BLaER1 treated with 17β-estradiol and CSF1 and Interleukin-3, amounts not matched to agents 10 nM and 100 nM (cell line): Measurements from ENCODE around the gene MUC20.

Source experiments
- H3K27ac ChIP-seq, 11 experiments: shearing (Covaris generic); formaldehyde crosslinking; 2 replicates each; pipeline ENCODE4 v1.8.1; 2022
- H3K27me3 ChIP-seq, 11 experiments: shearing (Covaris generic); formaldehyde crosslinking; 2 replicates each; pipeline ENCODE4 v1.8.1; 2022
- H3K36me3 ChIP-seq, 11 experiments: shearing (Covaris generic); formaldehyde crosslinking; 2 replicates each; pipeline ENCODE4 v1.8.1; 2022
- H3K4me1 ChIP-seq, 10 experiments: shearing (Covaris generic); formaldehyde crosslinking; 2 replicates each; pipeline ENCODE4 v1.8.1; 2022
- H3K4me2 ChIP-seq, 11 experiments: shearing (Covaris generic); formaldehyde crosslinking; 2 replicates each; pipeline ENCODE4 v1.8.1; 2022
- H3K4me3 ChIP-seq, 10 experiments: shearing (Covaris generic); formaldehyde crosslinking; 2 replicates each; pipeline ENCODE4 v1.8.1; 2022
- H3K9ac ChIP-seq, 11 experiments: shearing (Covaris generic); formaldehyde crosslinking; 2 replicates each; pipeline ENCODE4 v1.8.1; 2022
- H3K9me3 ChIP-seq, 11 experiments: shearing (Covaris generic); formaldehyde crosslinking; replicated peaks in 1 of 11; 2 replicates each; pipeline ENCODE4 v1.8.1; 2022
- H4K20me1 ChIP-seq, 11 experiments: shearing (Covaris generic); formaldehyde crosslinking; 2 replicates each; pipeline ENCODE4 v1.8.1; 2022
- Cebpa-rat ChIP-seq, 11 experiments: shearing (Covaris generic); IDR thresholded peaks; 2 replicates each; pipeline ENCODE4 v1.8.1; 2022

MUC20 gene

DNA sequence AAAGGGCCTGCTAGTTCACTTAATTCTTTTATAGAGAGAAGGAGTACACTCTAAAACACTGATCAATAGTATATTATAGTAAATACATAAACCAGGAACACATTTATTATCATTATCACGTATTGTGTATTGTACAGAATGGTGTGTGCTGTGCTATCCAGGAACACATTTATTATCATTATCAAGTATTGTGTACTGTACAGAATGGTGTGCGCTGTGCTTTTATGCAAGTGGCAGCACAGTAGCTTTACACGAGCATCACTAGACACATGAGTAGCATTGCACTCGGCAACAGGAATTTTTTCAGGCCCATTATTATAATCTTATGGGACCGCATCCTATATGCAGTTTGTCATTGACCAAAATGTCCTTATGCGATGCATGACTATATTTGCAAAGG, 20.9 kb upstream of the MUC20 start:
- peaks cover 26 to 68% (median 39%) of the 10 kb centered on the region in 11 experiments for H3K36me3 ChIP-seq
- no peaks in the 10 kb centered on the region for H3K27me3 ChIP-seq
- H3K4me3 ChIP-seq = no peak overlapping the region
- peaks cover 0 to 32% (median 4%) of the 10 kb centered on the region in 10 experiments; a peak in 10 of 20 replicates for H3K4me1 ChIP-seq
- no peak overlapping the region for H3K4me2 ChIP-seq
- H3K9me3 ChIP-seq = peaks cover 0 to 2% (median 1%) of the 10 kb centered on the region in 11 experiments; a peak in 4 of 22 replicates
- peaks cover 0 to 21% (median 0%) of the 10 kb centered on the region in 11 experiments; a peak in 5 of 22 replicates for H4K20me1 ChIP-seq
- H3K27ac ChIP-seq = no peak overlapping the region
- TF ChIP-seq Cebpa-rat (IDR thresholded peaks at IDR 0.05) = no peak
- H3K9ac ChIP-seq = no peak overlapping the region

DNA sequence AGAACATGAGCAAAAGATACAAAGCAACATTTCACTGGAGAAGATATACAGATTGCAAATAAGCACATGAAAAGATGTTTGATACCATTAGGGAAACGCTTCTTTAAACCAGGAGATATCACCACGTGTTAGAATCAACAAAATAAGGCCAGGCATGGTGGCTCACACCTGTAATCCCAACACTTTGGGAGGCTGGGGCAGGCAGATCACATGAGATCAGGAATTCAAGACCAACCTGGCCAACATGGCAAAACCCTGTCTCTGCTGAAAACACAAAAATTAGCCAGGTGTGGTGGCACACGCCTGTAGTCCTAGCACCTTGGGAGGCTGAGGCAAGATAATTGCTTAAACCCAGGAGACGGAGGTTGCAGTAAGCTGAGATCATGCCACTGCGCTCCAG, 20.5 kb upstream of the MUC20 start:
- Histone ChIP-seq H3K4me2 (no peak overlapping the region), H4K20me1 (peaks cover 0 to 21% (median 0%) of the 10 kb centered on the region in 11 experiments; a peak in 5 of 22 replicates), H3K4me3 (no peak overlapping the region), H3K4me1 (peaks cover 0 to 32% (median 4%) of the 10 kb centered on the region in 10 experiments; a peak in 10 of 20 replicates), H3K9ac (no peak overlapping the region), H3K27me3 (no peaks in the 10 kb centered on the region), H3K9me3 (no peaks in the 10 kb centered on the region), H3K27ac (no peak overlapping the region), H3K36me3 (peaks cover 25 to 63% (median 35%) of the 10 kb centered on the region in 11 experiments)
- TF ChIP-seq Cebpa-rat (IDR thresholded peaks at IDR 0.05) = no peak

DNA sequence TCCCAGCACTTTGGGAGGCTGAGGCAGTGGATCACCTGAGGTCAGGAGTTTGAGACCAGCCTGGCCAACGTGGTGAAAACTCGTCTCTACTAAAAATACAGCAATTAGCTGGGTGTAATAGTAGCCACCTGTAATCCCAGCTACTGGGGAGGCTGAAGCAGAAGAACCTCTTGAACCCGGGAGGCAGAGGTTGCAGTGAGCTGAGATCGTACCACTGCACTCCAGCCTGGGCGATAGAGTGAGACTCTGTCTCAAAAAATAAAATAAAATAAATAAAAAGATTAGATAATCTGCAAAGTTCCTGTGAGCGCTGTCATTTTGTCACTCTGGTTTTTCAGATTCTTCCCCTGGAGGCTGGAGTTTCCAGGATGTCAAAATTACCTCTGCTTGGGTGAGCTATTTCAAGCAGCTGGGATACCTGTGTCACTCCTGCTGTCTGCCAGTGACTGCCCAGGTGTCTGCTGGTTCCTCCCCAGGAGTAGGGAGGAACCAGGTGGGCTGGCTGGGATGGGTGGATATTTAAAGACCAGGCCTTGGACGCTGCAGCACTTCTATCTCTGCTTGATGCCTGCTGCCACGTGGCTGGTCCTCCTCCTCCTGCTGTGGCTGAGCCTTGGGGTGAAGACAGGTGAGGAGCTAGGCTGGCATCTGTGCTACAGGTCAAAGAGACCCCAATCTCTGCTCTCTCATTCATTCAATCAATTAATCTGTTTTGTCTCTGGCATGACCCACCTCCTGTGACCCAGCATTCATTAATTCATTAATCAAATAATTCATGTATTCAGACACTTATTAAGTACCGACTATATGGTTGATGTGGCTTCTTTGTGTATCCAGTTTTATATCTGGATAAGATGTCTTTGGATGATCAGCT, 19.5 kb upstream of the MUC20 start:
- peaks cover 0 to 3% (median 0%) of the 10 kb centered on the region in 11 experiments; a peak in 2 of 22 replicates for H3K9me3 ChIP-seq
- H3K9ac ChIP-seq = no peak overlapping the region
- peaks cover 20 to 55% (median 31%) of the 10 kb centered on the region in 11 experiments; a peak in 21 of 22 replicates for H3K36me3 ChIP-seq
- H4K20me1 ChIP-seq = peaks cover 0 to 18% (median 0%) of the 10 kb centered on the region in 11 experiments; a peak in 5 of 22 replicates
- no peaks in the 10 kb centered on the region for H3K27me3 ChIP-seq
- H3K4me2 ChIP-seq = no peak overlapping the region
- H3K4me1 ChIP-seq = peaks cover 0 to 32% (median 4%) of the 10 kb centered on the region in 10 experiments; a peak in 10 of 20 replicates
- H3K4me3 ChIP-seq = no peak overlapping the region
- TF ChIP-seq Cebpa-rat (IDR thresholded peaks at IDR 0.05) = no peak
- H3K27ac ChIP-seq = no peak overlapping the region

DNA sequence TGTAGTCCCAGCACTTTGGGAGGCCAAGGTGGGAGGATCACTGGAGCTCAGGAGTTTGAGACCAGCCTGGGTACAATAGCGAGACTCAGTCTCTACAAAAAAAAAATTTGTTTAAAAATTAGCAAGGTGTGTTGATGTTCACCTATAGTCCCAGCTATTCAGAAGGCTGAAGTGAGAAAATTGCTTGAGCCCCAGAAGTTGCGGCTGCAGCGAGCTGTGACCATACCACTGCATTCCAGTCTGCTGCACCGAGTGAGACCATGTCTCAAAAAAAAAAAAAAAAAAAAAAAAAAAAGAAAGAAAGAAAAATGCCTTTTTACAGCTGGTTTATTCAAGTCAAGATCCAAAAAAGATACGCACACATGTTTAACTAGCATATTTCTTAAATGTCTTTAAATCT, 17.0 kb upstream of the MUC20 start:
- Histone ChIP-seq H3K4me3 (no peak overlapping the region), H3K27ac (no peak overlapping the region), H3K9me3 (peaks cover 0 to 6% (median 0%) of the 10 kb centered on the region in 11 experiments; a peak in 2 of 22 replicates), H3K36me3 (peaks cover 2 to 39% (median 16%) of the 10 kb centered on the region in 11 experiments; a peak in 17 of 22 replicates), H3K9ac (no peak overlapping the region), H3K27me3 (no peaks in the 10 kb centered on the region), H4K20me1 (peaks cover 0 to 4% (median 0%) of the 10 kb centered on the region in 11 experiments; a peak in 2 of 22 replicates), H3K4me1 (peaks cover 0 to 21% (median 0%) of the 10 kb centered on the region in 10 experiments; a peak in 4 of 20 replicates), H3K4me2 (no peak overlapping the region)
- TF ChIP-seq Cebpa-rat (IDR thresholded peaks at IDR 0.05) = no peak

DNA sequence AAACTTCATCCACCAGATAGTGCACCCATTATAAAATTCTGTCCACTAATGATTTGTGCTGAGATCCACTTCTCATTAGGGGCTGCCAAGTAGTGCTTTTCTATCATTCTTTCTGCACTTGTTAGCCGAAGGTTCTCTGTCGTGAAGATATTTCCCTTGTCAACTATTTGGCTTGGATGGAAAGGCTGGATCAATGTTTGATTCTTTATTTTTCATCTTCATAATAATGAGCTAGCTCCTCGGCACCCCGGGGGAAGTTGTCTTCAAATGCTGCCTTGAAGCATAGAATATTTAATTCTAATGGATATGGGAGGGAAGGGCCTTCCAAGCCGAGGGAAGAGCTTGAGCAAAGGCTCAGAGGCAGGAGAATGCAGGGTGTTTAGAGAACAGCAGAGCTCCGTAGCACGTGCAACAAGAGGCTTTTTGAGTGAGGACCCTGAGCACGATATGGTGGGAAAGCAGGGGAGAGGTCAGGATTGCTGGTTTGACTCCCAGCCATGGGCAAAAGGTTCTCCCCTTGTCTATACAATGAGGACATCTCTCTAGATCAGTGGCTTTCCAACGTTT, 16.3 kb upstream of the MUC20 start:
- Histone ChIP-seq H3K9me3 (peaks cover 0 to 6% (median 0%) of the 10 kb centered on the region in 11 experiments; a peak in 2 of 22 replicates), H3K4me1 (peaks cover 0 to 23% (median 0%) of the 10 kb centered on the region in 10 experiments; a peak in 4 of 20 replicates), H3K27ac (no peak overlapping the region), H3K4me2 (no peak overlapping the region), H3K4me3 (no peak overlapping the region), H4K20me1 (peaks cover 0 to 4% (median 0%) of the 10 kb centered on the region in 11 experiments; a peak in 1 of 22 replicates), H3K36me3 (peaks cover 0 to 39% (median 17%) of the 10 kb centered on the region in 11 experiments; a peak in 19 of 22 replicates), H3K9ac (no peak overlapping the region), H3K27me3 (no peaks in the 10 kb centered on the region)
- TF ChIP-seq Cebpa-rat (IDR thresholded peaks at IDR 0.05) = no peak

DNA sequence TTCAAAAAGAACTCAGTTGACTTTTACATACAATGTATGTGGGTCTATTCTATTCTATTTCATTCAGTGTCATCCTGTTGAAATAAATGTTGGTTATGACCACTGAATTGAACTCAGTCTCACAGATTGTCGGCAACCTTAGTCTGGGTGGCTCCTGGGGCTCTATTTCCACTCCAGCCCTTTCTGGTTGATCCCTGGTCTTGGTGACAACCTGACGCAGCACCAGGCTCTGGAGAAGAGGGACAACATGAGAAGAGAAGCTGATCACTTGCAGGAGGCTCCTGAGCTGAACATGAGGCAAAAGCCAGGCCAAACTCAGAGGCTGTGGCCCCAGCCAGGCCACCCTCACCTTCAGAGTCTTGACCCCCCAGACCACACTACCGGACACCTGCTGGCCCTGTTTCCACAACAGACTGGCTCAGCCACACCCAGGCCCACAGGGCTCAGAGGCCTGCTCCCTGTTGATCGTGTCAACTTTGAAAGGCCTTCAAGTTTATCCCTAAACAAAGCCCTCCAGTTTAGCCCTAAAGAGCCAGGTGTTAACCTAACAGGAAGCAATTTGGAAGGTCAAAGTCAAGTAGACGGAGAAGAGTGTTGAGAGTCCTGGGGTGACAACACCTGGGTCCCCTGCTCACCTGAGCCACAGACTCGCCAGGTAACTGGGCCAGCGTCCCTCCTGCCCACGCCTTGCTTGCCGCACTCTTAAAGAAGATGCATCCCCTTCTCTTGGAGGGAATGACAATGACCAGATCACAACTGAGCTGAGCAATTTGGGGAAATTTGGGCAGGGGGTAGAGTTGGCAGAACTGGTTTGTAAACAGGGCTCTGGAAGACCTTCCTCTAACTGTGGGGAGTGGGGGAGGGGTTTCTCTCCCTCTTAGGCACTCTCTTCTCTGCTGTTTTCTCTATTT, 15.4 kb upstream of the MUC20 start:
- TF ChIP-seq Cebpa-rat (IDR thresholded peaks at IDR 0.05) = no peak
- Histone ChIP-seq H3K4me3 (no peak overlapping the region), H3K9me3 (peaks cover 0 to 6% (median 0%) of the 10 kb centered on the region in 11 experiments; a peak in 2 of 22 replicates), H3K27me3 (no peaks in the 10 kb centered on the region), H3K9ac (no peak overlapping the region), H4K20me1 (peaks cover 0 to 4% (median 0%) of the 10 kb centered on the region in 11 experiments; a peak in 1 of 22 replicates), H3K36me3 (peaks cover 8 to 35% (median 24%) of the 10 kb centered on the region in 11 experiments; a peak in 21 of 22 replicates), H3K4me1 (peaks cover 0 to 20% (median 0%) of the 10 kb centered on the region in 10 experiments; a peak in 4 of 20 replicates), H3K4me2 (no peak overlapping the region), H3K27ac (no peak overlapping the region)

DNA sequence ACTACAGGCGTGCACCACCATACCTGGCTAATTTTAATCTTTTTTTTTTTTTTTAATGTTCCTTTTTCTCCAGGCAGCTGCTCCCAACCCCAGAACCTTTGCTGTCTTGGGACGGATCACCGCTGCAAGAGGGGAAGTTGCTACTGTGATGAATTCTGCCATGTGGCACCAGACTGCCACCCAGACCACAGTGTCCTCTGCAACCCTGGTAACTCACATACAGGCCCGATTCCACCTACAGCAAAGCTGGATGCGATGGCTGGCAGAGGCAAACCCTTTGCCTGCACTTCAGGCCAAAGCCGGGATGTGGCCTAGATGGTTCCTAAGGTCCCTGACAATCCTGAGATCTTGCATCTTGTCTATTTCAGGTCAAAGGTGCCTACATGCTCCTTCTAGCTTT, 12.7 kb upstream of the MUC20 start:
- no peaks in the 10 kb centered on the region for H3K27me3 ChIP-seq
- H3K4me1 ChIP-seq = peaks cover 0 to 20% (median 0%) of the 10 kb centered on the region in 10 experiments; a peak in 4 of 20 replicates
- no peak for TF ChIP-seq Cebpa-rat (IDR thresholded peaks at IDR 0.05)
- peak overlapping the region in 1 of 11 experiments; percentile 49; a peak in 2 of 22 replicates for H3K4me2 ChIP-seq
- no peak overlapping the region for H3K9ac ChIP-seq
- H4K20me1 ChIP-seq = 0 out of 22 replicates have a peak, but pooled peaks cover 0 to 5% (median 0%) of the 10 kb centered on the region in 11 experiments
- H3K9me3 ChIP-seq = peaks cover 0 to 6% (median 0%) of the 10 kb centered on the region in 11 experiments; a peak in 2 of 22 replicates
- H3K36me3 ChIP-seq = peaks cover 22 to 45% (median 34%) of the 10 kb centered on the region in 11 experiments
- no peak overlapping the region for H3K27ac ChIP-seq
- H3K4me3 ChIP-seq = no peak overlapping the region
